Measurements from ENCODE around the gene TAS2R60. TPM values are rescaled to one million over a fixed set of nuclear protein-coding genes. Genes with fewer than 3 reads are reported as not detected.

Gene TAS2R60
- total and polyA plus RNA-seq, 2 of the 4 experiments (the other 2 are of a cell fraction): not detected

GRCh38 chr7:143398616-143399015 is 44.6 kb upstream of the TAS2R60 start:
- H3K9ac ChIP-seq (ENCODE audit: low read depth, low read length): no peak overlapping the region
- TF ChIP-seq RFX5 (IDR thresholded peaks at IDR 0.05; ENCODE audit: low read depth, low read length) (no peak), MXI1 (IDR thresholded peaks at IDR 0.05; ENCODE audit: borderline replicate concordance, low read depth, low read length) (no peak), BHLHE40 (IDR thresholded peaks at IDR 0.05; ENCODE audit: low read depth, low read length) (no peak), MAZ (IDR thresholded peaks at IDR 0.05; ENCODE audit: borderline replicate concordance, low read depth, low read length) (no peak), POLR2A (IDR thresholded peaks at IDR 0.05; ENCODE audit: low read depth, low read length) (no peak), SMC3 (IDR thresholded peaks at IDR 0.05; ENCODE audit: low read depth, low read length) (no peak), RAD21 (IDR thresholded peaks at IDR 0.05; ENCODE audit: low read length) (no peak), CHD1 (IDR thresholded peaks at IDR 0.05; ENCODE audit: low read depth, low read length) (no peak), USF2 (IDR thresholded peaks at IDR 0.05; ENCODE audit: low read depth, low read length) (no peak), CTCF (conservative IDR thresholded peaks at IDR 0.05; ENCODE audit: low read depth, low read length) (no peak), FOS (IDR thresholded peaks at IDR 0.05; ENCODE audit: low read depth, low read length) (no peak), CEBPB (IDR thresholded peaks at IDR 0.05; ENCODE audit: low read depth, low read length) (no peak)
- H4K5ac ChIP-seq (ENCODE audit: low read depth, low read length): no peak overlapping the region
- no TSS peak for BruUV-seq (replicated peaks)
- in situ Hi-C loops (cut with MboI; ENCODE audit: low sequenced_read_pairs): no loop called here
- no peak overlapping the region for H3K27ac ChIP-seq (ENCODE audit: insufficient read depth, low read length)
- no peak overlapping the region for H2BK120ac ChIP-seq (ENCODE audit: low read depth, low read length)
- ATAC-seq (ENCODE audit: low read depth) (no peak), DNase-seq (no peak)
- H3K4ac ChIP-seq (ENCODE audit: low read depth, low read length): no peak overlapping the region
- no peak overlapping the region for H3K4me2 ChIP-seq (ENCODE audit: low read depth, low read length)
- ChIA-PET CTCF (no interaction called here), POLR2A (ENCODE audit: unreplicated experiment) (no interaction called here)
- no peak overlapping the region for H3K18ac ChIP-seq (ENCODE audit: low read depth, low read length)
- peaks cover 3% of the 10 kb centered on the region; the same call in 1 of the 2 replicates for H3K4me1 ChIP-seq (ENCODE audit: control insufficient read depth, insufficient read depth, low read length)
- H4K91ac ChIP-seq (ENCODE audit: insufficient read depth, low read depth, low read length): no peak overlapping the region
- no peaks in the 10 kb centered on the region for H3K9me3 ChIP-seq (ENCODE audit: control insufficient read depth, insufficient read depth, low read length)
- dilution Hi-C loops (cut with HindIII; ENCODE audit: low sequenced_read_pairs, unreplicated experiment): no loop called here
- no peak overlapping the region for H3K56ac ChIP-seq (ENCODE audit: extremely low read depth, insufficient read depth, low read length)
- no peak overlapping the region for H3K14ac ChIP-seq (replicated peaks; ENCODE audit: low read depth, low read length)
- no peak overlapping the region for H2AFZ ChIP-seq (replicated peaks; ENCODE audit: low read length, poor library complexity)
- H2BK20ac ChIP-seq (ENCODE audit: low read depth, low read length): no peak overlapping the region
- no peak overlapping the region for H3K23ac ChIP-seq (ENCODE audit: low read depth, low read length)
- no peak overlapping the region for H2AK5ac ChIP-seq (ENCODE audit: low read depth, low read length)
- 96% methylated on average over 3 of the region's 14 CpGs; no CpG with 5 or more reads in 1 of the 2 experiments for WGBS, 2 experiments (ENCODE audit: extremely low coverage in 2 of 2, insufficient read length in 1 of 2)
- no peaks in the 10 kb centered on the region; the same call in 1 of the 2 replicates for H3K36me3 ChIP-seq (ENCODE audit: control insufficient read depth, insufficient read depth, low read length)
- peaks cover 0 to 2% of the 10 kb centered on the region in 2 experiments; a peak in 1 of 4 replicates for H3K79me1 ChIP-seq (ENCODE audit: low read depth in 1 of 2, low read length in 2 of 2)
- no peak overlapping the region for H2BK5ac ChIP-seq (ENCODE audit: low read depth, low read length, poor library complexity, severe bottlenecking)
- no peak overlapping the region for H2AK9ac ChIP-seq (replicated peaks; ENCODE audit: low read depth, low read length, poor library complexity)
- peaks cover 6% of the 10 kb centered on the region; the same call in 1 of the 2 replicates for H4K20me1 ChIP-seq (ENCODE audit: insufficient read depth, low read length)
- H3K9me1 ChIP-seq (ENCODE audit: insufficient read depth, low read length): peaks cover 11% of the 10 kb centered on the region; the same call in 1 of the 2 replicates
- no peak overlapping the region for H3K4me3 ChIP-seq (ENCODE audit: insufficient read depth, low read depth, low read length)
- H4K8ac ChIP-seq (ENCODE audit: low read depth in 2 of 2, low read length in 2 of 2): no peak overlapping the region
- no peak overlapping the region for H2BK15ac ChIP-seq (ENCODE audit: low read depth, low read length)
- peaks cover 10% of the 10 kb centered on the region for H3K27me3 ChIP-seq (ENCODE audit: control insufficient read depth, insufficient read depth, low read length)
- intact Hi-C loops (cut with micrococcal nuclease): no loop called here

All from IMR-90 (cell line).